Epidermal melanocyte (primary cell): Measurements from ENCODE around the gene PCDHA1.
"Not testable (repeated sequence)": the region's sequence is repeated elsewhere in the genome, so short reads cannot be mapped to it uniquely, and the experiment has no call there.

ENCODE experiments used
- DNase-seq: peaks from one replicate; pipeline ENCODE4 v3.0.0; 2011; ENCODE audit warnings: low spot score; ENCODE audit not compliant: insufficient read length

PCDHA1 gene

GRCh38 chr5:140849831-140850634 is 64.1 kb downstream of the PCDHA1 start:
- DNase-seq, result not testable (repeated sequence)

GRCh38 chr5:140855772-140856674 is 70.1 kb downstream of the PCDHA1 start, which contains the start of gene PCDHA10:
Gene PCDHA10 (plus strand): TSS chr5:140855897. CDS start chr5:140856049, 152 bp downstream.
- DNase-seq, result no peak

- no peak for DNase-seq
Measured at GRCh38 chr5:140857177-140857986, 71.4 kb downstream of the PCDHA1 start.

GRCh38 chr5:140857987-140858240 is 72.0 kb downstream of the PCDHA1 start:
- no peak for DNase-seq

GRCh38 chr5:140862441-140863295 is 76.7 kb downstream of the PCDHA1 start:
- DNase-seq, result no peak

- no peak for DNase-seq
Measured at GRCh38 chr5:140868721-140869554, 83.0 kb downstream of the PCDHA1 start, which contains the start of gene PCDHA11. Gene PCDHA11 (plus strand): TSS chr5:140868957. CDS start chr5:140869104, 147 bp downstream.

- no peak for DNase-seq
Measured at GRCh38 chr5:140869555-140869886, 83.6 kb downstream of the PCDHA1 start.

GRCh38 chr5:140870221-140871201 is 84.6 kb downstream of the PCDHA1 start:
- no peak for DNase-seq

- no peak for DNase-seq
Measured at GRCh38 chr5:140875085-140876065, 89.4 kb downstream of the PCDHA1 start, which contains the start of gene PCDHA12. Gene PCDHA12 (plus strand): TSS chr5:140875308. CDS start chr5:140875473, 165 bp downstream.

GRCh38 chr5:140876541-140877261 is 90.8 kb downstream of the PCDHA1 start:
- DNase-seq, result not testable (repeated sequence)

- DNase-seq, result no peak
Measured at GRCh38 chr5:140877262-140877581, 91.3 kb downstream of the PCDHA1 start.

GRCh38 chr5:140881889-140882590 is 96.1 kb downstream of the PCDHA1 start, which contains the start of gene PCDHA13:
Gene PCDHA13 (plus strand): TSS chr5:140882124. CDS start chr5:140882269, 145 bp downstream.
- no peak for DNase-seq

GRCh38 chr5:140882591-140882899 is 96.6 kb downstream of the PCDHA1 start:
- no peak for DNase-seq

GRCh38 chr5:140883373-140883772 is 97.4 kb downstream of the PCDHA1 start:
- DNase-seq, result no peak

GRCh38 chr5:140883927-140884697 is 98.2 kb downstream of the PCDHA1 start:
- DNase-seq, result no peak
